GM19023 (cell line): ENCODE results near the gene PDXDC1.
A peak's percentile ranks its signal among the peaks of the same experiment; 100 is the strongest.
"Not testable (repeated sequence)": the region's sequence is repeated elsewhere in the genome, so short reads cannot be mapped to it uniquely, and the experiment has no call there.

ENCODE experiments used
- ATAC-seq: cut with Tn5 transposase; IDR thresholded peaks from one replicate; pipeline ENCODE4 v1.9.1; 2021; ENCODE audit warnings: mild to moderate bottlenecking, moderate library complexity; ENCODE audit not compliant: unreplicated experiment

The PDXDC1 gene

DNA sequence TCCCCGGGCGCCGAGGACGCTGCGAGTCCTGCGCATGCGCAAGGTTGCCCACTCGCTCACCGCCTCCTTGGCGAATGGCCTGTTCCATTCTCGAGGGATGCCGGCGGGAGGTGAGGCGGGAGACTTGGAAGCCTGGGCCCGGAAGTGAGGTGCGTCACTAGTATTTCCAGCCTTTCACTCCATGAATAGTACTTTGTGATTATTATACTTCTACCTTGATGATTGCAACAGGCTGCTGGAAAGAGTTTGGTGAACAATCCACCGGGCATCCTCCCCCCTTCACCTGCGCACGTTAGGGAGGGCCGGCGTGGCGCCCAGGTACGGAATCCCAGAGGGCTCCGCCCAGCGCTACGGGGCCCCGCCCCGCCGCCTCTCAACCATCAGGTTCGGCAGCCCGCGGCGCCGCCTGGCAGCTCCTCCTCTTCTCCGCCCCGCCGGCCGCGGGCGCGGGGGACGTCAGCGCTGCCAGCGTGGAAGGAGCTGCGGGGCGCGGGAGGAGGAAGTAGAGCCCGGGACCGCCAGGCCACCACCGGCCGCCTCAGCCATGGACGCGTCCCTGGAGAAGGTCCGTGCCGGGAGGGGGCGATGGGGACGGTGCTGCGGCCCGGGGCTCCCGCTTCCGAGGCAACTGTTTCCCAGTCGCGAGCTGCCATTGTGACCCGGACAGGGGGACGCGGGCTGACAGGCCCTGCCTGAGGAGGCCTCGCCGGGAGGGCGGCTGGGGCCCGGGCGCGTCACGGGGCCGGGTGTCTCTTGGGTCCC, at the start of gene PDXDC1:
TSS of gene PDXDC1 (plus strand) at position 371 of the 762 bp plus-strand sequence. CDS start at position 545, 174 bp downstream.
- ATAC-seq: peak; percentile 94

DNA sequence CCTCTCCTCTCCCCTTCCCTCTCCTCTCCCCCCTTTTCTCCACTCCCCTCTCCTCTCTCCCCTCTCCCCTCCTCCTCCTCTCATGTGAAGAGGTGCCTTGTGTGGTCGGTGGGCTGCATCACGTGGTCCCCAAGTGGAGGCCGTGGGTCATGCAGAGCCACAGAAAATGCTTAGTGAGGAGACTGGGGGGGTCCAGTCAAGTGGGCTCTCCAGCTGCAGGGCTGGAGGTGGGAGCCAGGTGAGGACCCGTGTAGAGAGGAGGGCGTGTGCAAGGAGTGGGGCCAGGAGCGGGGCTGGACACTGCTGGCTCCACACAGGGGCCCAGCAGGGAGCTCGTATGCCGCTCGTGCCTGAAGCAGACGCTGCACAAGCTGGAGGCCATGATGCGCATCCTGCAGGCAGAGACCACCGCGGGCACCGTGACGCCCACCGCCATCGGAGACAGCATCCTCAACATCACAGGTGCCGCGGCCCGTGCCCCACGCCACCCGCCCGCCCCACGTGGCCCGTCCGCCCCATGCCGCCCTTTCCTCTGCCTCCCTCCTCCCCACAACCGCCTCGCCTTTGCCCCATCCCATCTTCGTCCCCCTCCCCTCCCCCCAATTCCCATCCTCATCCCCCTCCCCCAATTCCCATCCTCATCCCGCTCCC, 46.6 kb upstream of the PDXDC1 start:
- ATAC-seq: not testable (repeated sequence)

DNA sequence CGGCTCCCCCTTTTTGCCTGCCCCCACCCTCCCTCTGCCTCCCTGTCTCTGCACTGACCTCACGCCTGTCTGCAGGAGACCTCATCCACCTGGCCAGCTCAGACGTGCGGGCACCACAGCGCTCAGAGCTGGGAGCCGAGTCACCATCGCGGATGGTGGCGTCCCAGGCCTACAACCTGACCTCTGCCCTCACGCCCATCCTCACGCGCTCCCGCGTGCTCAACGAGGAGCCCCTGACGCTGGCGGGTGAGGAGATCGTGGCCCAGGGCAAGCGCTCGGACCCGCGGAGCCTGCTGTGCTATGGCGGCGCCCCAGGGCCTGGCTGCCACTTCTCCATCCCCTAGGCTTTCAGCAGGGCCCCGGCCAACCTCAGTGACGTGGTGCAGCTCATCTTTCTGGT, 45.6 kb upstream of the PDXDC1 start:
- ATAC-seq: not testable (repeated sequence)

GRCh38 chr16:14930246-14930645, 44.6 kb upstream of the PDXDC1 start:
- not testable (repeated sequence) for ATAC-seq

DNA sequence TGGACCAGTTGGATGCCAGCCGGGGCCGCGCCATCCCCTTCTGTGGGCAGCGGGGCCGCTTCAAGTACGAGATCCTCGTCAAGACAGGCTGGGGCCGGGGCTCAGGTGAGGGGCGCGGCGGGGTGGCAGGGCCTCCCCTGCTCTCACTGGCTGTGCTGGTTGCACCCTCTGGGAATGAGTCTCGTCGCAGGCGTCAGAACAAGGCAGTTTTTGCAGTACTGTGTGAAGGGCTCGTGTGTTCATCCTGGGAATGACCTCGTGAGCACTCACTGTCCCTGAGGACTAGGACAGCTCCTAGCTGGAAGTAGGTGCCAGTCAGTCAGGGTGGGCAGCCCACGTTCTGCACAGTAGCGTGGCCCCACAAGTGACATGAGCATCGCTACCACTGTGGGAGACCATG, 43.9 kb upstream of the PDXDC1 start:
- not testable (repeated sequence) for ATAC-seq

- ATAC-seq: not testable (repeated sequence)
These were observed 42.0 kb upstream of the PDXDC1 start for GRCh38 chr16:14932581-14933375.

- not testable (repeated sequence) for ATAC-seq
These were observed 37.7 kb upstream of the PDXDC1 start, which contains the start of gene NPIPA1 for GRCh38 chr16:14937143-14937542. Gene NPIPA1 (plus strand): TSS chr16:14937443. CDS start chr16:14937443, 0 bp downstream.

DNA sequence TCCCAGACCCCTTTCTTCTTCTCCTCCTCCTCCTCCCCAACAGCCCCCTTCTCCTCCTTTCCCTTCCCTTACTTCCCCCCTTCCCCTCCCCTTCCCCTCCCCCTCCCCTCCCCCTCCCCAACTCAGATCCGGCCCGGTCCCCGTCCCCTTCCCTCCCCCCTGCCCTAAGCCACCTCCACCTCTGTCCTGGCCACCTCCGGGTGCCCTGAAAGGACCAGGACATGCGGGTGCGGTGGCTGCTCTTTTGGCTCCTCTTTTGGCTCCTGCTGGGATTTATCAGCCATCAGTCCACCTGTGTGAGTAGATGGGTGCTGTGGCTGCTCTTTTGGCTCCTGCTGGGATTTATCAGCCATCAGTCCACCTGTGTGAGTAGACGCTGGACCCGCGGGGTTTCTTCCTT, 36.8 kb upstream of the PDXDC1 start:
- ATAC-seq: not testable (repeated sequence)

DNA sequence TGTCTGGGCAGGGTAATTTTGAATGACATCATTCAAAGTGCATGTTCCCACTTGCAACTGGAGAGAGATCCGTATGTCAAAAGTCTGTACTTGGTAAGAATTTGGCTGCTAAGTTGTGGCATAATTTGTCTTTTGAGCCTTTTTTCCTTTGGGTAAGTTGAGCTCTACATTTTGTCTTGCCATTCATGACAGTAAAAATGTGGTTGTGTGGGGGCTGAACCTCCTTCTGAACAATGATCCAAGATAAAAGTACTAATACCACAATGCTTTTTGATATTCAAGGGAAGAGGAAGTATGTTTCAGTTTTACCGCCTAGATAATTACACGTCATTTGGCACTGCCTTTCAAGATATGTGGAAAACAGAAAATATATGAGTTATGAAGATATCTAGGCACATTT, 32.1 kb upstream of the PDXDC1 start:
- ATAC-seq: not testable (repeated sequence)

DNA sequence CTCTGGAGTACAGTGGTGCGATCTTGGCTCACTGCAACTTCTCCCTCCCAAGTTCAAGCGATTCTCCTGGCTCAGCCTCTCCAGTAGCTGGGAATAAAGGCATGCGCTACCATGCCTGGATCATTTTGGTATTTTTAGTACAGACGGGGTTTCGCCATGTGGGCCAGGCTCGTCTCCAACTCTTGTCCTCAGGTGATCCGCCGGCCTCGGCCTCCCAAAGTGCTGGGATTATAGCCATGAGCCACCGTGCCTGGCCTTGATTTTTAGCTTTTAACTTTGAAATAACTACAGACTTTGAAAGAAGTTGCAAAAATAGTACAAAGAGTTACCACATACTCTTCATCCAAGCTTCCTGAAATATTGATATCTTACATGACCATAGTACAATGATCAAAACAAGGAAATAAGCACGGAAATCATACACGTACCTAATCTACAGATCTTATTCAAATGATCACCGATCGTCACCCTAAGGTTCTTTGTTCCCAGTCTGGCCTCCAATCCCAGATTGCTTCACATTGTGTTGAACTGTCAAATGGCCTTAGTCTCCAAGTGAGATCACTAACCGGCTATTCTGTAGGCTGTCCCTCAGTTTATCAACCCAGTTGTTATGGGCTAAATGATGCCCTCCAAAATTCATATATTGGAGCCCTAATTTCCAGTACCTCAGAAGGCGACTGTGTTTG, 19.1 kb upstream of the PDXDC1 start:
- no peak for ATAC-seq

GRCh38 chr16:14957576-14958322, 17.1 kb upstream of the PDXDC1 start:
- no peak for ATAC-seq

DNA sequence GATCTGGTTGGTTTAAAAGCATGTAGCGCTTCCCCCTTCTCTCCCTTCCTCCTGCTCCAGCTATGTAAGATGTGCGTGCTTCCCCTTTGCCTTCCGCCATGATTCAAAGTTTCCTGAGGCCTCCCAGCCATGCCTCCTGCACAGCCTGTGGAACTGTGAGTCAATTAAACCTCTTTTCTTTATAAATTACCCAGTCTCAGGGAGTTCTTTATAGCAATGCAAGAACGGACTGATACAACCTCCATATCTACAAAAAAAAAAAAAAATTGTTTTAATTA, 16.6 kb upstream of the PDXDC1 start:
- no peak for ATAC-seq

- no peak for ATAC-seq
These were observed 15.9 kb upstream of the PDXDC1 start for GRCh38 chr16:14958970-14959369.

GRCh38 chr16:14961405-14962186, 13.2 kb upstream of the PDXDC1 start:
- ATAC-seq: no peak

GRCh38 chr16:14963281-14964173, 11.3 kb upstream of the PDXDC1 start:
- ATAC-seq: no peak

DNA sequence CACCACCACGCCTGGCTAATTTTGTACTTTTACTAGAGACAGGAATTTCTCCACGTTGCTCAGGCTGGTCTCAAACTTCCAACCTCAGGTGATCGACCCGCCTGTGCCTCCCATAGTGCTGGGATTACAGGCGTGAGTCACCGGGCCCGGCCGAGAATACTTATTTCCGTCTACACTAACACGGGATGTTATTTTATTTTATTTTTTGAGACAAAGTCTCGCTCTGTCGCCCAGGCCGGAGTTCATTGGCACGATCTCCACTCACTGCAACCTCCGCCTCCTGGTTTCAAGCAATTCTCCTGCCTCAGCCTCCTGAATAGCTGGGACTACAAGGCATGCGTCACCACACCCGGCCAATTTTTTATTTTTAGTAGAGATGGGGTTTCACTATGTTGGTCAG, 9.5 kb upstream of the PDXDC1 start:
- ATAC-seq: no peak

- not testable (repeated sequence) for ATAC-seq
These were observed 5.0 kb upstream of the PDXDC1 start for GRCh38 chr16:14969795-14970194.

- not testable (repeated sequence) for ATAC-seq
These were observed 3.1 kb upstream of the PDXDC1 start for GRCh38 chr16:14971621-14972228.
